Putamen (tissue), 1 donor: ENCODE measurements around the gene RGS6.
"Not testable (repeated sequence)": the region's sequence is repeated elsewhere in the genome, so short reads cannot be mapped to it uniquely, and the experiment has no call there.

Experiments used
- DNase-seq: peaks from one replicate; pipeline ENCODE4 v3.0.0-alpha.2; 2016; ENCODE audit warnings: low spot score

Gene RGS6

GRCh38 chr14:71932229-71932981 is at the start of gene RGS6:
TSS of gene RGS6 (plus strand) at chr14:71932429.
- no peak for DNase-seq

GRCh38 chr14:71883094-71883493 is 49.1 kb upstream of the RGS6 start:
- no peak for DNase-seq

GRCh38 chr14:71885301-71885700 is 46.9 kb upstream of the RGS6 start:
- no peak for DNase-seq

GRCh38 chr14:71887802-71888201 is 44.4 kb upstream of the RGS6 start:
- not testable (repeated sequence) for DNase-seq

GRCh38 chr14:71890541-71890940 is 41.7 kb upstream of the RGS6 start:
- DNase-seq = peak; percentile 60

- no peak for DNase-seq
Observed at GRCh38 chr14:71891185-71891584, 41.0 kb upstream of the RGS6 start.

- DNase-seq = no peak
Observed at GRCh38 chr14:71891970-71892369, 40.3 kb upstream of the RGS6 start.

DNA sequence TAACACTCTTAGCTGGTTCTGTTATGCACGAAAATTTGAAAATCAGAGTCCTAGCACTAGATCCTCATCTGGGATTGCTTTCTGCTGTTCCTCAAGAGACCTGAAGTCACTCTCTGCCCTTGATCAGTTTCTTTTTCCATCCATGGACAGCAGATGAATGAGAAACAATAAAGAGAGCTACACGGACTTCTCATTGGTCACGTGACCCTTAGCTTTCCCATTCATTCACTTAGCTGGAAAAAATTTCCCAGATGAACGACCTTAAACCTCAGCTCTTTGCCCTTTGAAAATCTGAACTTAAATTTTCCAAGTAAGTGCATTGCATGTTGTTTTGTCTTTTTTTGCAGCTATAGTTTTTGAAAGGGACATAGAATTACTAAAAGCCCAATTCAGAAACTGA is 27.2 kb upstream of the RGS6 start:
- no peak for DNase-seq

DNA sequence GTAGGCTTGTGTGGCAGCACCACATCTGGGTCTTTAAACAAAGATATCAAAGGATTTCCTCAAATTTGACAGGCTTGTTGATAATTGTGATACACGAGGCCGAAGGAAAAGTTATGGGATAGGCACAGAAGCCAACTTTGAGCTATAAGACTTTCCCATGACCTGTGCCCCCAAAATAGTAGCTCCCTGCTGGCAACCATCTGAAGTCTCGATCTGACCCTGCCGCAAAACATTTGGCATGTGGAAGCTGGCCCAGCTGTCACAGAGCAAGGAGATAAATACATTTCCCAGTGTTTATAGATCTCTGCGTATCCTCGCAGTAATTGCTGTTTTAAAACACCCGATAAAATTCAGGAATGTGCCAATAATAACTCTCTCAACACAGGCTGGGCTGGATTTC is 26.4 kb upstream of the RGS6 start:
- no peak for DNase-seq

DNA sequence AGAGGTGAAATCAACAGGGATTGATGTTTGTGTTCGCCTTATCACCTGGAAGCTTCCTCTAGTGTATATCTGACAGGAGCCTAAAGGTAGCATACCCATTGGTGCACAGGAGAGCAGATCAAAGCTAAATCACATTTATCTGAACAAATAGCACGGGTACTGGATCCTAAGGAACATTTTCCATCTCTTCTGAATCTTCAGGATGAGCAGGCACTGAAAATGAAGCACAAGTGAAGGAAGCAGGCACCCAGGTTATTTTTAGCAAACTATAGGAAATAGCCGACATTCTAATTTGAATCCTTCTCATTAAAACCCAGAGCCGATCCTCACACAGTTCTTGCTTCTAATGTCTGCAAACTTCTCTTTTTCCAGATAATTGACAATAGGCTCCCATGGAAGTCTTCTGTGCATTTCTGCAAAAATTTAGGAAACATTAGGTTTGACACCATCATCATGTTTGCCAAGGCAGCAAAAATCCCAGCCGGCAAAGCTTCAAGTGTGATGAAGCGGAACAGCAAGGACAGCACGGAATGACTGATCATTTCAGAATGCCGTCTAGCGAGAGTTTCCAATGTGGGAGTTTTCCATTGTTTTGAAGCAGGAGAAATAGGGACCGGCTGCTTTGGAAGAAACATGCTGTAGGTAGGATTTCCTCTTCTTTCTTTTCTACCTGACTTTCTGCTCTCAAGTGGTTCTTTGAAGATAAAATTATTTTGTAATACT is 24.3 kb upstream of the RGS6 start:
- DNase-seq = no peak

DNA sequence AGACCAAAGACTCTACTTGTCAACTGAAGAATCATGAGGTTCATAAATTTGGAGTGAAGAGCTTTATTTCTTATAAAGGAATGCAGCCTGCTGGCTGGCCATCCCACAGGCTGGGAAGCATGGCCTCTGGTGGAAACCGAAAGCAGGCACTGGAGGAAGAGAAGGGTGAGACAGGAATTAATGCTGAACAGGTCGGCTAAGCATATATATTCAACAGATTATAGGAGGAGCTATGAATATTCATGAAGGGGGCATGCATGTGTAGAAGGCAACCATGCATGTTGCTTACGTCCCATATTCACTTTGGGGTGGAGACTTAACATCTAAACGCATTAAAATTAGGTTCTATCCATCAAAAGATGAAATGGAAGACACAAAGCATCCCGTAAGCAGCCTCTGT is 20.6 kb upstream of the RGS6 start:
- DNase-seq = no peak

DNA sequence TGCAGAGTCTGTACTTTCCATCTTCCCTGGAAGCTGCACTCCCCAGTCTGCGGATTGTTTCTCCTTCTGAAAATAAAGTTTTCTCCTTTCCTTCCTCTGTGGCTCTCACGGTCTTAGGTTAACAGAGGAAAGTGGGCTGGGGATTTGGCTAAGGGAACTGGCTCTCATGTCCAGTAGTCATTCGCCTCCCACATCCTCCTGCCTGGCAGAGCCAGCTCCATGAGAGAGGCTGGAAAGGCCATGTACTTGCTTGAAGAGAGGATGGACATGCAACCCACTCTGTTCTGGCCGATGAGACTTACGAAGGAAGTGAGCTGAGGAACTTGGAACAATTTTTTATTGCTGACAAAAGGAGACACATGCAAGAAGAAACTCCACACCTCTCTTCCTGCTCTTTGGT is 18.9 kb upstream of the RGS6 start:
- no peak for DNase-seq

DNA sequence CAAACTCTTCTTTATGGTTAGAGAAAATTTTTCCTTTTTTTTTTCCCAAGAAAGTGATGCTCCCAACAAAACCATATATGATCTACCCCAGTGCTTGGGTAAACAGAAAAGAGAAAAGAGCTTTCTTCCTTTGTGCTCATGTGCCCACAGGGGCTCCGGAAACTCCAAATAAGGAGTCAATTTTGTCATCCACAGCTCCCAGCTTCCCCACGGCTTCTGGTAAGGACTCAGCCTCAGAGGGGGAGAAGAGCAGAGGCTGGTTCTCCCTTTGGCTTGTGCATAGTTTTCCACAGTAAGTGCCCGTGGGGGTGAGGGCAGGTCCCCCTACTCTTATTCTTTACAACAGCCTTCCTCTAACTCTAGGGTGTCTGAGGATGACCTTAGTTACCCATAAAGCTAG is 13.3 kb upstream of the RGS6 start:
- no peak for DNase-seq

- no peak for DNase-seq
Observed at GRCh38 chr14:71923513-71923912, 8.7 kb upstream of the RGS6 start.

DNA sequence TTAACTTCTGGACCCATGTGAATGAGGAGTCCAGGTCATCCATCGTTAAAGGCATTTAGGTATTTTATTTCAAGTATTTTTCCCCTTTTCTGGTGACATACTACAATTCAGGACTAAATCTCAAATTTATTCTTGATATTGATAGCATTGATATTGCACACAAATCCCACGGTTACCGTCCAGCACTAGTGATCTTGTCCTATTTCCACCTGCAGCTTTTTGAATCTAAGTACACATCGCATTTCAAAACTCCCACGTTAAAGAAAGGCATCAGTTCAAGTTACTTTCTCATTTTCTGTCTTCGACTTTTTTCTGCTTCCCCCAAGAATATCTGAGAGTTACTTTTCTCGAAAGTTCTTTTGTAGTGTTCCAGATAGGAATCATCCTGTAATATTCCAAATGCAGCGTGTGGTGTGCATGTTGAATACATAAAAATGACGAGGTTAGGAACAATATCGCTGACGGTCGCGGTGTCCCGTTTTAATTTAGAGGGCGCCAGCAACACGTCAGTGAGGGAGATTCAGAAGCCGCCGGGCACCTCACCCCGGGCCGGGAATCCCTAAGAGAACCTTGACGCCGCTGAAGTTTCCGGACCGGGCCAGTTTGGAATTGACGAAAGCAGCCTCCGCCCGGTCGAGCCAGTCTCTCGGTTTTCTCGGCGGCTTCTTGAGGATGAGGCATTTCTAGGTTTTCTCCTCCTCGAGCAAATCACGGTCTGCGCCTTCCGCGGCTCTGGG is 569 bp upstream of the RGS6 start:
- DNase-seq = no peak

DNA sequence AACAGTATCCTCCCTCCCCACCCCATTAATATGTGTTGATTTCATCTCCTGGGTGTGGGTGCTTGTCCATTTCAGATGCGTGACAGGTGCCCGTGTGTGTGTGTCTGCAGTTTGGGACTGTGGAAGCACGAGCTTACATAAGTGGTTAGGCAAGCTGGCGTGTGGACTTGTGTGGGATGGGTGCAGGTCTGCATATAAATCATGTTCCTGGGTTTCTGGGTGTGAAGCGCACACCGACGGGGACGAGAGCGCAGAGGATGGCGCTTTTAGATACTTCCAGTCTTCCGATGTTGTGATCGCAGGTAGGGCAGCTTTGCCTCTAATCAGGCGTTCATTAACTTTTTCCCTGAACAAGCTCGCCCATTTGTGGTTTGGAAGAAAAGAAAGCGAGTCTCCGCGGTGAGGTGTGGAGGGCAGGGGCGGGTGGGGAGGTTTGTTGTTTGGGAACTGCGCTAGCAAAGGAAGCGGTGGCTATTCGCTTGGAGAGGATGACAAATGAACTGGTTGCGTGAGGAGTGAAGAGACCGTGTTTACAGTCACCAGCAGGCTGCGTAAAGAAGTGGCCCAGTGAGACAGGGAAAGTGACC is 865 bp downstream of the RGS6 start:
- no peak for DNase-seq

DNA sequence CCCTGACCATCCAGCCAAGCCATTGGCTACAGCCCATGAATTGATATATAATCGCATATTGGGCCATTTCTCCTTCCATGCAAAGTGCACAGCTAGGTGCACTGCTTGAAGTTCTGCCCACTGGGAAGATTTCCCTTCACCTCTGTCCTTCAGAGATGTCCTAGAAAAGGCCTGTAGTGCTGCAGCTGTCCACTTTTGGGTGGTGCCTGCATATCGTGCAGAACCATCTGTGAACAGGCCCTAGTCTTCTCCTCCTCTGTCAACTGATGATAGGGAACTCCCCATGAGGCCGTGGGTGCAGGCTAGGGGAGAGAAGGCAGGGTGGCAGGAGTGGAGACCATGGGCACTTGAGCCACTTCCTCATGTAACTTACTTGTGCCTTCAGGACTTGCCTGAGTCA is 6.0 kb downstream of the RGS6 start:
- DNase-seq = not testable (repeated sequence)

DNA sequence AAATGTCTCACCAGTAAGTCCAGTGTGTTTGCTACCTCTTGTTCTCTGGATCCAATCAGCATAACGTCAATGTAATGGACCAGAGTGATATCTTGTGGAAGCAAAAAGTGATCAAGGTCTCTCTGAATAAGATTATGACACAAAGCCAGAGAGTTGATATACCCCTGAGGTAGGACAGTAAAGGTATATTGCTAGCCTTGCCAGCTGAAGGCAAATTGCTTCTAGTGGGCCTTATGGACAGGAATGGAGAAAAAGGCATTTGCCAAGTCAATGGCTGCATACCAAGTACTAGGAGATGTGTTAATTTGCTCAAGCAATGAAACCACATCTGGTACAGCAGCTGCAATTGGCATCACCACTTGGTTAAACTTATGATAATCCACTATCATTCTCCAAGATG is 7.1 kb downstream of the RGS6 start:
- DNase-seq = not testable (repeated sequence)

DNA sequence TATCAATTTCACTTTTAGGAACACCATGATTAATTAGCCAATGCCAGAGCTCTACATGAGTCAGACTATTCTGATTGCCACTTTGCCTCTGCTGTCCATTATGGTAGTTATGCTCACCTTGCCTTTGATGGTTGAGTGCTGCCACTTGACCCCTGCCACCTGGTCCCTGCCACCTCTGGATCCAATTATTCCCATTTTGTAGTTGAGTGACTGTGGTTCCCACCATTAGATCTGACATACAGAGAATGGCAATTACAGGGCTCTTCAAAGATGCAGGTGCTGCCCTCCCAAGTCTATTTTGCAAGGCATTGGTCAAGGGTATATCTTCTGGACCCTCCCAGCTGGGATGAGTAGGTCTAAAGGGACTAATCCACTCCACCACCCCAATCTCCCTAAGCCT is 8.3 kb downstream of the RGS6 start:
- not testable (repeated sequence) for DNase-seq

DNA sequence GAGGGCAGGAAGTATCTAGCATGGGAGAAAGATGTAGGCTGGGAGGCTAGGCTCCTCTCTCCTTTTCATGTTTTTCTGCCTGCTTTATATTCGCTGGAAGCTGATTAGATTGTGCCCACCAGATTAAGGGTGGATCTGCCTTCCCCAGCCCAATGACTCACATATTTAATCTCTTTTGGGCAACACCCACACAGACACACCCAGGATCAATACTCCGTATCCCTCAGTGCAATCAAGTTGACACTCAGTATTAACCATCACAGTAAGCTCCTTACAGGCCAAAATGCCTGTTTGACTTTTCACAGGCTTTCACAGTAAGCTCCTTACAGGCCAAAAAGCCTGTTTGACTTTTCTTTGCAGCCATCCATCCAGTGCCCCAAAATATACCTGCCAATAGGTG is 9.4 kb downstream of the RGS6 start:
- DNase-seq = not testable (repeated sequence)

GRCh38 chr14:71942904-71943694 is 10.9 kb downstream of the RGS6 start:
- no peak for DNase-seq

DNA sequence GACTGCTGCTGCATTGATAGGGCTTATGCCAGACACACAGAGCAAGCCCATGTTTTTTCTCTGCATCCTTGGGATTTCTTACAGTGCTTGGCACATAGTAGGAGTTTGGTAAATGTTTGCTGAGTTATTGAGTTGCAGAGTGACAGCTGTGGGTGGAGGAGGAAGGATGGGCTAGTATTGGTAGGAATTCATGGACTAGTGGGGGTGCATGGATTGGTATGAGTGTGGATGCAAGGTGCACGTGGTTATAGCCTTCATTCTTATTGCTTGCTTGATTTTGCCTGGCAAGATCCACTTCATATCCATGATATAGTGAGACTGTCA is 11.4 kb downstream of the RGS6 start:
- DNase-seq = no peak
